CD14-positive monocyte (primary cell): ENCODE results near the gene LY86. TPM values are rescaled to one million over a fixed set of nuclear protein-coding genes. Genes with fewer than 3 reads are reported as not detected.

Experiments
- DNase-seq, 3 donors: peaks; one replicate each; pipeline ENCODE4 v3.0.0-alpha.2; 2011 to 2022
- H2AFZ ChIP-seq: 2 replicates; pipeline ENCODE4 v1.6.0; 2012; ENCODE audit warnings: mild to moderate bottlenecking, low read depth, low read length, inconsistent platforms; ENCODE audit not compliant: insufficient read depth, poor library complexity, severe bottlenecking
- H3K27ac ChIP-seq, 2 donors: 1 replicate in 1 of 2; 2 replicates in 1 of 2; pipeline ENCODE4 v1.5.1; 2012 to 2013; ENCODE audit warnings: low read length in 2 of 2, control low read depth in 1 of 2, inconsistent platforms in 1 of 2, low read depth in 1 of 2, mild to moderate bottlenecking in 1 of 2
- H3K27me3 ChIP-seq, 2 donors: one replicate each; pipeline versions ENCODE4 v1.6.0 to v1.6.1; 2011 to 2013; ENCODE audit warnings: low read length in 2 of 2; ENCODE audit not compliant: control insufficient read depth in 2 of 2, insufficient read depth in 2 of 2
- H3K36me3 ChIP-seq, 2 donors: replicated peaks in 1 of 2; 1 replicate in 1 of 2; 2 replicates in 1 of 2; pipeline versions ENCODE4 v1.5.1 to v1.6.1; 2012 to 2013; ENCODE audit warnings: low read length in 2 of 2, control low read depth in 1 of 2, inconsistent platforms in 1 of 2, mild to moderate bottlenecking in 1 of 2; ENCODE audit not compliant: insufficient read depth in 2 of 2, control insufficient read depth in 1 of 2
- H3K4me1 ChIP-seq, 2 donors: 1 replicate in 1 of 2; 2 replicates in 1 of 2; pipeline versions ENCODE4 v1.5.1 to v1.6.1; 2012 to 2013; ENCODE audit warnings: low read length in 2 of 2, control low read depth in 1 of 2, inconsistent platforms in 1 of 2, mild to moderate bottlenecking in 1 of 2, moderate library complexity in 1 of 2; ENCODE audit not compliant: insufficient read depth in 2 of 2, control insufficient read depth in 1 of 2
- H3K4me2 ChIP-seq: replicated peaks from 2 replicates; pipeline ENCODE3; 2012; ENCODE audit warnings: low read length, moderate library complexity, mild to moderate bottlenecking; ENCODE audit not compliant: poor library complexity, severe bottlenecking; ENCODE audit errors: extremely low read depth
- H3K4me3 ChIP-seq, 3 experiments: fragments of 200-600 bp in 1 of 3; sonication (generic) in 1 of 3; replicated peaks in 1 of 3; 1 replicate in 2 of 3; 2 replicates in 1 of 3; pipeline ENCODE4 v1.5.1; 2011 to 2013; ENCODE audit warnings: low read length in 3 of 3, mild to moderate bottlenecking in 3 of 3, control low read depth in 2 of 3, low read depth in 2 of 3, inconsistent platforms in 1 of 3, moderate library complexity in 1 of 3
- H3K79me2 ChIP-seq: 2 replicates; pipeline ENCODE4 v1.6.0; 2012; ENCODE audit warnings: mild to moderate bottlenecking, control low read depth, inconsistent platforms, low read length, moderate library complexity; ENCODE audit not compliant: insufficient read depth
- H3K9ac ChIP-seq: 2 replicates; pipeline ENCODE4 v1.6.0; 2017; ENCODE audit warnings: low read length, mild to moderate bottlenecking; ENCODE audit not compliant: insufficient read depth, poor library complexity, severe bottlenecking
- H3K9me3 ChIP-seq, 2 donors: replicated peaks in 1 of 2; 1 replicate in 1 of 2; 2 replicates in 1 of 2; pipeline versions ENCODE4 v1.5.1 to v1.6.1; 2012 to 2013; ENCODE audit warnings: low read length in 2 of 2, control low read depth in 1 of 2; ENCODE audit not compliant: control insufficient read depth in 1 of 2, insufficient read depth in 1 of 2
- H4K20me1 ChIP-seq: 2 replicates; pipeline ENCODE4 v1.6.0; 2012; ENCODE audit warnings: mild to moderate bottlenecking, low read length, control low read depth, moderate library complexity; ENCODE audit not compliant: insufficient read depth
- H3K27ac Mint-ChIP-seq, 7 donors: one replicate each; pipeline ENCODE4 v1.8.0; 2020; ENCODE audit warnings: mild to moderate bottlenecking in 7 of 7, mixed read lengths in 7 of 7, moderate library complexity in 6 of 7, inconsistent platforms in 2 of 7
- H3K27me3 Mint-ChIP-seq, 3 donors: one replicate each; pipeline ENCODE4 v1.8.0; 2021 to 2022; ENCODE audit warnings: low read depth in 3 of 3, mild to moderate bottlenecking in 3 of 3, mixed read lengths in 3 of 3, moderate library complexity in 3 of 3, inconsistent platforms in 1 of 3
- H3K36me3 Mint-ChIP-seq, 2 donors: one replicate each; pipeline ENCODE4 v1.8.0; 2020; ENCODE audit warnings: mixed read lengths in 2 of 2, inconsistent platforms in 1 of 2, mild to moderate bottlenecking in 1 of 2
- H3K4me1 Mint-ChIP-seq: one replicate; pipeline ENCODE4 v1.8.0; 2020; ENCODE audit warnings: mild to moderate bottlenecking, mixed read lengths
- H3K4me3 Mint-ChIP-seq, 2 donors: one replicate each; pipeline ENCODE4 v1.8.0; 2020; ENCODE audit warnings: mild to moderate bottlenecking in 2 of 2, mixed read lengths in 2 of 2, moderate library complexity in 1 of 2
- H3K9me3 Mint-ChIP-seq, 7 donors: one replicate each; pipeline ENCODE4 v1.8.0; 2020 to 2022; ENCODE audit warnings: mixed read lengths in 7 of 7, mild to moderate bottlenecking in 6 of 7, moderate library complexity in 6 of 7, inconsistent platforms in 2 of 7
- WGBS: methylation state at CpG from one replicate; pipeline ENCODE4 v1.1.5; 2013; ENCODE audit warnings: missing lambda C conversion rate; ENCODE audit not compliant: insufficient coverage; 5-methylcytosine and 5-hydroxymethylcytosine counted together
- intact Hi-C, 2 donors: fragments of 100-400 bp; cut with micrococcal nuclease; formaldehyde crosslinking; loops; one replicate each; pipeline versions ENCODE4 v1.15.0 to v1.15.1; 2023
- polyA plus RNA-seq, 3 donors: library from polyadenylated mRNA; depleted of rRNA in 1 of 3; unstranded in 2 of 3; stranded (reverse) in 1 of 3; fragments of 300-500 nt in 2 of 3; fragments of >200 nt in 1 of 3; fragmentation: Illumina TruSeq in 2 of 3; gene quantifications; 1 replicate in 2 of 3; 2 replicates in 1 of 3; pipeline ENCODE4 v1.2.3, GENCODE V29; 2012 to 2021
- TF ChIP-seq, protein P1 (sequence below): fragments of 200-600 bp; IDR thresholded peaks from one replicate; pipeline ENCODE4 v1.8.0; 2022; ENCODE audit warnings: antibody characterized with exemption, mild to moderate bottlenecking

LY86 gene
- polyA plus RNA-seq, 3 donors, result 166 to 609 (median 454) TPM

DNA sequence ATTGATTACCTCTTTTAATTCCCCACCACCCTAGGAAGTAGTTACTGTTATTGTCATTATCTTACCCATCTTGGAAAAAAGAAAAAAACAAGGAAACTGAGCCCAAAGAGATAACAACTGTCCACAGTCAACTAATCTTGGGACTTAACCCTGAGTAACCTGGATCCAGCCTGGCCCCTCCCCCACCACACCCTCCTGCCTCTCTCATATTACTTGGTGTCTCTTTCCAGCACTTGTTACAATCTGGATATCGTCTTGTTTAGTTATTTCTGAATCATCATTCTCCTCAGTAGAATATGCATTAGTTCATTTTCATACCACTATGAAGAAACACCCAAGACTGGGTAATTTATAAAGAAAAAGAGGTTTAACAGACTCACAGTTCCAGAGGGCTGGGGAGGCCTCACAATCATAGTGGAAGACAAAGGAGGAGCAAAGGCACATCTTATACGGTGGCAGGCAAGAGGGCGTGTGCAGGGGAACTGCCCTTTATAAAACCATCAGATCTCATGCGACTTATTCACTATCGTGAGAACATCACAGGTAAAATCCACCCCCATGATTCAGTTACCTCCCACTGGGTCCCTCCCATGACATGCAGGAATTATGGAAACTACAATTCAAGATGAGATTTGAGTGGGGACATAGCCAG lies 60.3 kb downstream of the LY86 start:
- no peak overlapping the region for H3K4me3 ChIP-seq
- no peak overlapping the region for H2AFZ ChIP-seq
- no CpG with 5 or more reads among the region's 5 CpGs for WGBS

DNA sequence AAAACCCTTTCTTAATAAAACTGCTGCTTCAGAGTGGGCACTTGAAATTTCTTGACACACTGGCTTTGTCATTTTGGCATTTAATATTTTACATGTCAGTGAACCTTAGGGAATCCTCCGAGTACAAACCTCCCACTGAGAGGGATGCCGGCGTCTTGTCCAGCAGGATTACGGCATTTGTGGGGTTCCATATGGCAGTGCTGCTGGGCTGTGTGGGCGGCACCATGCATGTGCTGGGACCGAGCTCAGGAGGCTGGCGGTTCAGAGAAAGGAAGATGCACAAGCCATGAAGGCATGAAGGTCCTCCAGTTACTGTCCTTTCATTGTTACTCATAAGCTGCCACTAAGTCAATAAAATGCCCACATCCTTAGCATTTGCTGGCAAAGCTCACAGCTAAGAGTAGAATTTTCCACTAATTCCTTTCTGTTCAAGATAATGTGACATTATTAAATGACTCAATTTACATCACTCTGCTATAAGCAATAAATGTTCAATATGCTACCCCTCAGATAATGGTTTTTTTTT lies 61.4 kb downstream of the LY86 start:
- DNase-seq, result no peak
- H3K27me3 Mint-ChIP-seq, result no peaks in the 10 kb centered on the region
- Histone ChIP-seq H3K9me3 (no peaks in the 10 kb centered on the region), H3K27ac (no peak overlapping the region), H3K27me3 (no peaks in the 10 kb centered on the region), H3K79me2 (no peaks in the 10 kb centered on the region), H3K4me3 (no peak overlapping the region), H3K4me1 (peaks cover 2 to 25% of the 10 kb centered on the region in 2 donors), H3K36me3 (peaks cover 52 to 74% of the 10 kb centered on the region in 2 donors), H3K9ac (no peak overlapping the region), H4K20me1 (no peaks in the 10 kb centered on the region), H3K4me2 (no peak overlapping the region), H2AFZ (no peak overlapping the region)
- TF ChIP-seq, protein P1, sequence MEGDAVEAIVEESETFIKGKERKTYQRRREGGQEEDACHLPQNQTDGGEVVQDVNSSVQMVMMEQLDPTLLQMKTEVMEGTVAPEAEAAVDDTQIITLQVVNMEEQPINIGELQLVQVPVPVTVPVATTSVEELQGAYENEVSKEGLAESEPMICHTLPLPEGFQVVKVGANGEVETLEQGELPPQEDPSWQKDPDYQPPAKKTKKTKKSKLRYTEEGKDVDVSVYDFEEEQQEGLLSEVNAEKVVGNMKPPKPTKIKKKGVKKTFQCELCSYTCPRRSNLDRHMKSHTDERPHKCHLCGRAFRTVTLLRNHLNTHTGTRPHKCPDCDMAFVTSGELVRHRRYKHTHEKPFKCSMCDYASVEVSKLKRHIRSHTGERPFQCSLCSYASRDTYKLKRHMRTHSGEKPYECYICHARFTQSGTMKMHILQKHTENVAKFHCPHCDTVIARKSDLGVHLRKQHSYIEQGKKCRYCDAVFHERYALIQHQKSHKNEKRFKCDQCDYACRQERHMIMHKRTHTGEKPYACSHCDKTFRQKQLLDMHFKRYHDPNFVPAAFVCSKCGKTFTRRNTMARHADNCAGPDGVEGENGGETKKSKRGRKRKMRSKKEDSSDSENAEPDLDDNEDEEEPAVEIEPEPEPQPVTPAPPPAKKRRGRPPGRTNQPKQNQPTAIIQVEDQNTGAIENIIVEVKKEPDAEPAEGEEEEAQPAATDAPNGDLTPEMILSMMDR, result no peak
- WGBS, result 100% methylated on average over 7 of the region's 7 CpGs
- intact Hi-C loops, result no loop called here
- no peak overlapping the region for H3K4me3 Mint-ChIP-seq
- H3K36me3 Mint-ChIP-seq, result peaks cover 36% of the 10 kb centered on the region in 2 donors
- H3K4me1 Mint-ChIP-seq, result peaks cover 25% of the 10 kb centered on the region
- H3K9me3 Mint-ChIP-seq, result no peaks in the 10 kb centered on the region
- no peak overlapping the region for H3K27ac Mint-ChIP-seq

More for the DNA sequence above, 60.3 kb downstream of the LY86 start:
- no peak for DNase-seq
- Histone ChIP-seq H4K20me1 (no peaks in the 10 kb centered on the region), H3K36me3 (peaks cover 48 to 69% of the 10 kb centered on the region in 2 donors), H3K4me1 (peaks cover 2 to 24% of the 10 kb centered on the region in 2 donors), H3K27me3 (no peaks in the 10 kb centered on the region), H3K79me2 (no peaks in the 10 kb centered on the region), H3K27ac (no peak overlapping the region), H3K9me3 (no peaks in the 10 kb centered on the region), H3K4me2 (no peak overlapping the region), H3K9ac (no peak overlapping the region)
- TF ChIP-seq, protein P1, result no peak
- peaks cover 26% of the 10 kb centered on the region for H3K4me1 Mint-ChIP-seq
- no peaks in the 10 kb centered on the region for H3K27me3 Mint-ChIP-seq
- intact Hi-C loops, result no loop called here
- no peak overlapping the region for H3K27ac Mint-ChIP-seq
- H3K9me3 Mint-ChIP-seq, result no peaks in the 10 kb centered on the region
- H3K36me3 Mint-ChIP-seq, result peaks cover 35 to 36% of the 10 kb centered on the region in 2 donors
- no peak overlapping the region for H3K4me3 Mint-ChIP-seq
